Stimulated activated memory B cell treated with anti-CD40 and anti-IgM and Interleukin-4, amounts not matched to agents 10 μg/mL and 1 μg/mL and 100 μg/mL, for 72 hours (primary cell): Measurements from ENCODE around the gene CFAP46.

Experiments
- ATAC-seq: fragments of 150-1000 bp; cut with Tn5 transposase; 2 replicates; pipeline ENCODE4 v1.10.0; 2021
- H3K27ac Mint-ChIP-seq: one replicate; pipeline ENCODE4 v1.8.0; 2022; ENCODE audit warnings: mild to moderate bottlenecking, mixed read lengths
- H3K27me3 Mint-ChIP-seq: one replicate; pipeline ENCODE4 v1.8.0; 2022; ENCODE audit warnings: mixed read lengths
- H3K36me3 Mint-ChIP-seq: one replicate; pipeline ENCODE4 v1.8.0; 2022; ENCODE audit warnings: mixed read lengths
- H3K4me1 Mint-ChIP-seq: one replicate; pipeline ENCODE4 v1.8.0; 2022; ENCODE audit warnings: mixed read lengths
- H3K4me3 Mint-ChIP-seq: one replicate; pipeline ENCODE4 v1.8.0; 2022; ENCODE audit warnings: mild to moderate bottlenecking, moderate library complexity, mixed read lengths
- H3K9me3 Mint-ChIP-seq: one replicate; pipeline ENCODE4 v1.8.0; 2022; ENCODE audit warnings: mixed read lengths

Gene CFAP46

GRCh38 chr10:132921818-132922807 is 20.3 kb downstream of the CFAP46 start:
- Mint-ChIP-seq H3K27ac (no peak overlapping the region), H3K27me3 (peaks cover 52% of the 10 kb centered on the region), H3K9me3 (no peaks in the 10 kb centered on the region), H3K36me3 (no peaks in the 10 kb centered on the region), H3K4me3 (no peak overlapping the region), H3K4me1 (no peaks in the 10 kb centered on the region)
- no peak for ATAC-seq

GRCh38 chr10:132921086-132921485 is 21.3 kb downstream of the CFAP46 start:
- H3K4me3 Mint-ChIP-seq: no peak overlapping the region
- peaks cover 9% of the 10 kb centered on the region for H3K4me1 Mint-ChIP-seq
- no peak overlapping the region for H3K27ac Mint-ChIP-seq
- no peaks in the 10 kb centered on the region for H3K36me3 Mint-ChIP-seq
- ATAC-seq: no peak
- peaks cover 62% of the 10 kb centered on the region for H3K27me3 Mint-ChIP-seq
- H3K9me3 Mint-ChIP-seq: peaks cover 2% of the 10 kb centered on the region

- H3K27ac Mint-ChIP-seq: no peak overlapping the region
- peaks cover 63% of the 10 kb centered on the region for H3K27me3 Mint-ChIP-seq
- H3K36me3 Mint-ChIP-seq: no peaks in the 10 kb centered on the region
- no peak overlapping the region for H3K4me3 Mint-ChIP-seq
- H3K9me3 Mint-ChIP-seq: peaks cover 2% of the 10 kb centered on the region
- no peak for ATAC-seq
- peaks cover 15% of the 10 kb centered on the region for H3K4me1 Mint-ChIP-seq
These were observed 22.1 kb downstream of the CFAP46 start for GRCh38 chr10:132920101-132920925.

- H3K4me3 Mint-ChIP-seq: no peak overlapping the region
- peaks cover 71% of the 10 kb centered on the region for H3K27me3 Mint-ChIP-seq
- peaks cover 21% of the 10 kb centered on the region for H3K4me1 Mint-ChIP-seq
- no peak overlapping the region for H3K27ac Mint-ChIP-seq
- no peak for ATAC-seq
- peaks cover 2% of the 10 kb centered on the region for H3K9me3 Mint-ChIP-seq
- H3K36me3 Mint-ChIP-seq: no peaks in the 10 kb centered on the region
These were observed 22.8 kb downstream of the CFAP46 start for GRCh38 chr10:132919374-132920100.

- Mint-ChIP-seq H3K4me3 (no peak overlapping the region), H3K4me1 (peaks cover 21% of the 10 kb centered on the region), H3K36me3 (no peaks in the 10 kb centered on the region), H3K9me3 (peaks cover 2% of the 10 kb centered on the region), H3K27ac (no peak overlapping the region), H3K27me3 (peaks cover 64% of the 10 kb centered on the region)
- no peak for ATAC-seq
These were observed 23.6 kb downstream of the CFAP46 start for GRCh38 chr10:132918617-132919373.

GRCh38 chr10:132918264-132918616 is 24.1 kb downstream of the CFAP46 start:
- peaks cover 21% of the 10 kb centered on the region for H3K4me1 Mint-ChIP-seq
- no peaks in the 10 kb centered on the region for H3K36me3 Mint-ChIP-seq
- no peak overlapping the region for H3K27ac Mint-ChIP-seq
- peaks cover 63% of the 10 kb centered on the region for H3K27me3 Mint-ChIP-seq
- no peak overlapping the region for H3K4me3 Mint-ChIP-seq
- no peak for ATAC-seq
- H3K9me3 Mint-ChIP-seq: peaks cover 2% of the 10 kb centered on the region

- peaks cover 27% of the 10 kb centered on the region for H3K4me1 Mint-ChIP-seq
- peaks cover 2% of the 10 kb centered on the region for H3K9me3 Mint-ChIP-seq
- H3K27ac Mint-ChIP-seq: no peak overlapping the region
- no peak for ATAC-seq
- H3K36me3 Mint-ChIP-seq: no peaks in the 10 kb centered on the region
- H3K27me3 Mint-ChIP-seq: peaks cover 71% of the 10 kb centered on the region
- no peak overlapping the region for H3K4me3 Mint-ChIP-seq
These were observed 25.3 kb downstream of the CFAP46 start for GRCh38 chr10:132916956-132917666.

GRCh38 chr10:132916421-132916841 is 25.9 kb downstream of the CFAP46 start:
- peaks cover 2% of the 10 kb centered on the region for H3K9me3 Mint-ChIP-seq
- no peak overlapping the region for H3K27ac Mint-ChIP-seq
- H3K36me3 Mint-ChIP-seq: no peaks in the 10 kb centered on the region
- H3K4me1 Mint-ChIP-seq: peaks cover 31% of the 10 kb centered on the region
- H3K4me3 Mint-ChIP-seq: no peak overlapping the region
- no peak for ATAC-seq
- peaks cover 70% of the 10 kb centered on the region for H3K27me3 Mint-ChIP-seq

- peak; percentile 84 for ATAC-seq
- Mint-ChIP-seq H3K9me3 (peaks cover 2% of the 10 kb centered on the region), H3K36me3 (no peaks in the 10 kb centered on the region), H3K4me1 (peaks cover 31% of the 10 kb centered on the region), H3K4me3 (no peak overlapping the region), H3K27ac (no peak overlapping the region), H3K27me3 (peaks cover 69% of the 10 kb centered on the region)
These were observed 27.0 kb downstream of the CFAP46 start for GRCh38 chr10:132915411-132915810.

- H3K4me1 Mint-ChIP-seq: peaks cover 31% of the 10 kb centered on the region
- H3K36me3 Mint-ChIP-seq: no peaks in the 10 kb centered on the region
- H3K9me3 Mint-ChIP-seq: peaks cover 2% of the 10 kb centered on the region
- no peak overlapping the region for H3K4me3 Mint-ChIP-seq
- H3K27ac Mint-ChIP-seq: no peak overlapping the region
- no peak for ATAC-seq
- peaks cover 63% of the 10 kb centered on the region for H3K27me3 Mint-ChIP-seq
These were observed 27.6 kb downstream of the CFAP46 start for GRCh38 chr10:132914732-132915131.

GRCh38 chr10:132913559-132914115 is 28.7 kb downstream of the CFAP46 start:
- peaks cover 31% of the 10 kb centered on the region for H3K4me1 Mint-ChIP-seq
- H3K36me3 Mint-ChIP-seq: no peaks in the 10 kb centered on the region
- peaks cover 52% of the 10 kb centered on the region for H3K27me3 Mint-ChIP-seq
- no peak overlapping the region for H3K4me3 Mint-ChIP-seq
- H3K27ac Mint-ChIP-seq: no peak overlapping the region
- peaks cover 2% of the 10 kb centered on the region for H3K9me3 Mint-ChIP-seq
- no peak for ATAC-seq

- Mint-ChIP-seq H3K9me3 (peaks cover 2% of the 10 kb centered on the region), H3K4me1 (peaks cover 31% of the 10 kb centered on the region), H3K36me3 (no peaks in the 10 kb centered on the region), H3K27ac (no peak overlapping the region), H3K27me3 (peaks cover 45% of the 10 kb centered on the region), H3K4me3 (no peak overlapping the region)
- no peak for ATAC-seq
These were observed 29.4 kb downstream of the CFAP46 start for GRCh38 chr10:132912713-132913558.

- no peak overlapping the region for H3K4me3 Mint-ChIP-seq
- peaks cover 44% of the 10 kb centered on the region for H3K27me3 Mint-ChIP-seq
- H3K27ac Mint-ChIP-seq: no peak overlapping the region
- peaks cover 31% of the 10 kb centered on the region for H3K4me1 Mint-ChIP-seq
- H3K9me3 Mint-ChIP-seq: peaks cover 2% of the 10 kb centered on the region
- no peaks in the 10 kb centered on the region for H3K36me3 Mint-ChIP-seq
- no peak for ATAC-seq
These were observed 30.1 kb downstream of the CFAP46 start for GRCh38 chr10:132912225-132912712.
